NOMO-1 treated with dmso at 0.1 percent for 144 hours (cell line): ENCODE results near the gene MED9.
"Not testable (repeated sequence)": the region's sequence is repeated elsewhere in the genome, so short reads cannot be mapped to it uniquely, and the experiment has no call there.

Experiments
- DNase-seq: peaks from one replicate; lab custom pipeline; 2025; ENCODE audit not compliant: unreplicated experiment; lab: John Stamatoyannopoulos, UW

Gene MED9

DNA sequence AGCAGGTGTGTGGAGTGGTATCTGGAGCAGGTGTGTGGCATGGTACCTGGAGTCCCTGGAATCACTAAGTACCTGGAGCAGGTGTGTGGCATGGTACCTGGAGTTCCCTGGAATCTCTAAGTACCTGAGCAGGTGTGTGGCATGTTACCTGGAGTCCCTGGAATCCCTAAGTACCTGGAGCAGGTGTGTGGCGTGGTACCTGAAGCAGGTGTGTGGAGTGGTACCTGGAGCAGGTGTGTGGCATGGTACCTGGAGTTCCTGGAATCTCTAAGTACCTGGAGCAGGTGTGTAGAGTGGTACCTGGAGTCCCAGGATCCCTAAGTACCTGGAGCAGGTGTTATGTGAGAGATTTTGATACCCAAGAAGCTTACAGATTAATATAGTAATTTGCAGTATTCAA, 22.1 kb upstream of the MED9 start:
- DNase-seq = not testable (repeated sequence)

DNA sequence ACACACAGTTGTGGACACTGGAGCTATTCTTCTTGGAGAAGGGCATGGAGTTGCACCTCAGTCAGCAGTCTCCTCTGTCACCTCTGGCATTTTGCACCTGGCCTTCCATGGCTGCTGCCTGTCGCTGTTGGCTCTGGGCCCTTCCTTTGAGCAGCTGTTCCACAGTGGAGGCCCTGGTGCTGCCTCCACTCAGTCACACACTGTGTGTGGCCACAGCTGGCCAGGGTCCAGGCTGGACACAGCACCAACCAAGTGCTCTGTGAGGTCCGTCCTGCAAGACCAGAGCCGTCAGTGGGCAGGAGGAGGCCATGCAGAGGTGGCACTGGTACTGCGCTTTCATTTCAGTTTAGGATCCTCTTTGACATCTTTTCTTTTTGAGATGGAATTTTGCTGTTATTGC, 21.6 kb upstream of the MED9 start:
- DNase-seq = no peak

DNA sequence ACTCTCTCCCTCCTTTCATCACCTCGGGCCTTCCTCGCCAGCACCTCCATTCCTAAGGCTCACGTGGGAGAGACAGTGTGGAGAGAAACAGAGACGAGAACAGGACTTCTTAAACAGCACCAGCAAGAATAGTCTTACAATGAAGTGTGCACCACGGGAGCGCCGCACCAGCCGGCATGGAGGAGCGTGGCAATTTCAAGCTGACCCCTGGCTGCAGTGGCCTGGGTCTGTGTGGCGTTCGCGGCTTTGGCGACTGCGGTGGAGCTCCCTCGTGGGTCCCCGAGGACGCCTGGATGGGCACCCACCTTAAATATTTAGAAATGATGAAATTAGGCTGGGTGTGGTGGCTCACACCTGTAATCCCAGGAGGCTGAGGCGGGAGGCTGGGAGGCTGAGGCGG, 20.5 kb upstream of the MED9 start:
- no peak for DNase-seq

DNA sequence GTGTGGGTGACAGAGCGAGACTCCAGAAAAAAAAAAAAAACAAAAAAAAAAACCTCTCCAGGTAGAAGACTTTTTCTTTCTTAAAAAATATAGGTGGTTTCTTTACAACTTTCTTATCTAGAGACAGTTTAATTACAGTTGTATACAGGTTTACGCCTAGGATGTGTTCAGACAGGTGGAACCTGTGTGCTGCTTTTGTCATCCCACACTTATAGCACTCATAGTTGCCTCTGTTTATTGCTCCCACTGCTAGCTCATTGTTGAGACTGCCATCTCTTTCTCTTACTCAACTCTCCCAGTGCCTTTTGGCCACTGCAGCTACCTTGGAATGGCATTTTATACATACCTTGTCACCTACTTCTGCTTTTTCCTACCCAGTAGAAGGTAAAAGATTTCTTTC, 19.1 kb upstream of the MED9 start:
- no peak for DNase-seq

DNA sequence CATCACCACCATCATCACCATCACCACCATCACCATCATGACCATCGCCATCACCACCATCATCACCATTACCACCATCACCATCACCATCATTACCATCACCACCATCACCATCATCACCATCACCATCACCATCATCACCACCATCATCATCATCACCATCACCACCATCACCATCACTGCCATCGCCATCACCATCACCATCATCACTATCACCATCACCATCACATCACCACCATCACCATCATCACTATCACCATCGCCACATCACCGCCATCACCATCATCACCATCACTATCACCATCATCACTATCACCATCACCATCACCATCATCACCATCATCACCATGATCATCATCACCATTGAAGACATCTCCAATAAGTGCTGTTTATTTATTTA, 16.8 kb upstream of the MED9 start:
- DNase-seq = no peak

DNA sequence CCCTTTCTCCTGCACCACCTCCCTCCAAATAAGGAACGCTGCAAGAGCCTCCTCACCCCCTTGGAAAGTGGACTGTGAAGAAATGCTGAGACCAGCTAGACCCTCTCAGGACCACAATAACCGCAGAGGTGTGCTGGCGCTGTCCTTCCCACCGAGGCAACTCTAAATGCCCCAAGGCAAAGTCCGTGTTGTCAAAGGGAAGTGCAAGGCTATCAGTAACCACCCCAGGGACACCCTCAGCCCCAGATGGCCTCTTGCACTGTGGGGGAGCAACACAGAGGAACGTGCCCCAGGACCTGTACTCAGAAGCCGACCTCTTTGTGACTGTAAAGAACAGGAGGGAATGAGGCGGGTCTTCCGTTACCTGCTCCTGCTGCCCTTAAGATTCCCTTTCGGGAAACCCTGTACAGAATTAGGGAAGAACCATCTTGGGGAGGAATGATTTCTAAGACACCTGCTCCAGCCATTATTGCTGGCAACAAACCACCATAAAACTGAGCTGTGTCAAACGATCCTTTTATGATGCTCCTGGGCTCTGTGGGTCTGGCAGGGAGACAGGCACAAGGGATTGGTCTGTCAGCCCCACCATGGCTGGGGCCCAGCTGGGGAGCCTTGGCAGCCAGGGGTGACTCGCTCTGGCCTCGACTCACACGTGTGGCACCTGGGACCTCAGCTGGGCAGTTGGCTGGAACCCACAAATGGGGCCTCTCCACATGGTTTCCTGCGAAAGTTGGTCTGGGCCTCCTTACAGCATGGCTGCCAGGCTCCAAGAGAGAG, 14.6 kb upstream of the MED9 start:
- DNase-seq = no peak

DNA sequence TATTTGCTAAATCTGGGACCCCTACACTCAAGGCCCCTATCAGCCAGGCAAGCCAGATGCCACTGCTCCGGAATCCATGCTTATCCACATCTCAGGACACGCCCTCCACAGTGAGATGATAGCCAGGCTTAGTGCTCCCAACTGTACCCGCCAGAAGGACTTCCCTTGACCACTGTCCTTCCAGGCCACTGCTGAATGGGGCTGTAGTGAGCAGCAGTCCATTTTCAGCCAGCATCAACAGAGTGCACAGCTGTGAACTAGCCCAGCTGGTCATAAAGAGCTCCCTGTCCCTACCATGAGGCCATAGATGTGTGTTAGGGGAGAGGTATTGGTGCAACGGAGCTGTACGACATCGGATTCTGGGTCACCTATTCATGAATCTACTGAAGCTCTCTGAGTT, 13.0 kb upstream of the MED9 start:
- no peak for DNase-seq

DNA sequence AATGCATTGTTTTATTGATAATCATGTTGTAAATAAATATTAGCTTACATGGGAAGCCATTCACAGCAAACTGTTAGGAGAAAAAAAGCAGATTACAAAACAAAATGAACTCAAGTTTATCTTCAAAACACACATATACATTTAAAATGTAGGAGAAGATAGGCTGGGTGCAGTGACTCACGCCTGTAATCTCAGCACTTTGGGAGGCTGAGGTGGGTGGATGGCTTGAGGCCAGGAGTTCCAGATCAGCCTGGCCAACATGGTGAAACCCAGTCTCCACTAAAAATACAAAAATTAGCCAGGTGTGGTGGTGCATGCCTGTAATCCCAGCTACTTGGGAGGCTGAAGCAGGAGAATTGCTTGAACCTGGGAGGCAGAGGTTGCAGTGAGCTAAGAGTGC, 10.9 kb upstream of the MED9 start:
- not testable (repeated sequence) for DNase-seq

DNA sequence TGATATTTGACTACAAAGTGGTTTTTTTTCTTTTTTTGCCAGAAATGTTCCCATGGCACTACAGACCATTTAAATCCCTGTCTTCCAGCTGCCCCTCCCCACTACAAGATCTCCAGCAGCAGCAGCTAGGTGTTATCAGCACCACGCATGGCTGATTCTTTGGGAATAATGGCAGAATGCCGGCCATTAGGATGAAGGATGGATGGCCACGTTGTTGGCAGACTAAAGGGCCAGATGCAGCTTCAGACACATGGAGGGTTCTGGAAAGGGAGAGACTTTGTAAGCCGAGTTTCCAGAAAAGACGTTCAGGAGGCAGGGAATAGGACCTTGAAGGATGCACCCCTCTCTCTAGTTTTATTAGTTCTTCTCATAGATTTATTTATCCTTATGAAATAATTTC, 10.3 kb upstream of the MED9 start:
- no peak for DNase-seq

DNA sequence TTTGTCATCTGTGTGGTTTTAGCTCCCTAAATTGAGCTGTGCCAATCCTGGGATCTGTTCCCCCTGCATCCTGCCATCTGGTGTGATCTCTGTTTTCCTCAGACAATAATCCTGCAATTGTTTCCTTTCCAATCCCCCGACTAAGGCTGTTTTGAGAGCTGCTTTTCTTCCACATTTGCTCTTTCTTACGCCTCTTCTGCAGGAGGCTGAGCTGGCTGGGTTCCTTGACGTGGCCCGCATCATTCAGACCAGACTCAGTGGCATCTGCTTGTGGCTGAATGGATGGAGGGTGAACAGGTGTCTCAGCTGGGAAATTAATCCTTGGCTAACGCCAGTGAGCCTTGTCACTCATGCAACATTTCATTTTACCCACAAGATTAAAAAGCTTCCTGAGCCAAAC, 9.8 kb upstream of the MED9 start:
- DNase-seq = no peak

DNA sequence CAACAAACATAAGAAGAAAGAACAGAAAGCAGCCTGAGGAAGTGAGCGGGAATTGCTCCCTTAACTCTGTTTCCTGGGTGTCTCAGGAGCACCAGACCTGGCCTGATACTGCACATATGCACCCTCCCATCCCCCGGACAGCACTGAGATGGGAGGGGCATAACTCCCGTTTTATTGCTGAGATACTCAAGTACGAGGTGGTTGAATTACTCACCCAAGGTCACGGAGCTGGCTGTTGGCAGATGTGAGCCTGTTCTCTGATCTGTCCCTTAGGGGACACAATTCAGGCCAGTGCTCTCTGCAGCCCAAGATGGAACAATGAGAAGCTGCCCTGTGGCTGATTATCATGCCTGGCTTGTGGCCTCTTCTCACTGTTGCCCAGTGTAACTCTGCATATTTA, 9.1 kb upstream of the MED9 start:
- DNase-seq = no peak

DNA sequence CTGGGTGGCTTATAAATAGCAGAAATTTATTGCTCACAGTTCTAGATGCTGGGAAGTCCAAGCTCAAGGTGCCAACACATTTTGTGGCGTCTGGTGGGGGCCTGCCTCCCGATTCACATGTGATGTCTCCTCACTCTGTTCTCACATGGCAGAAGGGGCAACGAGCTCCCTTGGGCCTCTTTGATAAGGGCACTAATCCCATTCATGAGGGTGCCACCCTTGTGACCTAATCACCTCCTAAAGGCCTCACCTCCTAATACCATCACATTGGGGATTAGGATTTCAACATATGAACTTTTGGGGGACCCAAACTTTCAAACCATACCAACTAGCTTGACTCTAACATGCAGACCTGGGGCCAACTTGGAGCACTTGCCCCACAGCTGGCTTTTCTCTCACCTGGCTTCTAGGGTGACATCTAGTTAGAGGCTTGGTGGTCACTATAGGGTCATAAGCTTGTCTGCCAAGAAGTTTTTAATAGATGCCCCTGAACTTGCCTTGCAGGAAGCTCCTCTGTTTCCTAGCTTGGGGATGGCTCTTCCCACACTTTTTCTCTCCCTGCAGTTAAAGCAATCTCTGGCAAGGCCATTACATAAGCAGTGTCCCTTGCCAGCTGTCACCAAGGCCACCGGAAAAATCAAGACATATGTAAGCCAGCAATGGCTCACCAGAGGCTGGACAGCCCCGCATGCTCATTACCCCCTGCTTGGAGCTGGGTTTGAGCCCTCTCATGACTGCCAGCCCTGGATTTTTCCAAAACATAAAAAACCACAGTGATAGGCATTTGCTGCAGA, 8.4 kb upstream of the MED9 start:
- DNase-seq = no peak

DNA sequence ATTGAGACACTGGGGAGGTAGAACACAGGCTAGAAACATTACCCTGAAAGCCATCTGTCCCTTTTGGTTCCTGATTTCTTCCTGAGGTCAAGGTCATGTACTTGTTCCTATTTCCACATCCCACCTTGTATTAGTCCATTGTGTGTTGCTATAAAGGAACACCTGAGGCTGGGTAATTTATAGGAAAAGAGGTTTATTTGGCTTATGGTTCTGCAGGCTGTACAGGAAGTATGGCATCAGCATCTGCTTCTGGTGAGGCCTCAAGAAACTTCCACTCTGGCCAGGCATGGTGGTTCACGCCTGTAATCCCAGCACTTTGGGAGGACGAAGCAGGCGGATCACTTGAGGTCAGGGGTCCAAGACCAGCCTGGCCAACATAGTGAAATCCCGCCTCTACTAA, 7.4 kb upstream of the MED9 start:
- DNase-seq = no peak

DNA sequence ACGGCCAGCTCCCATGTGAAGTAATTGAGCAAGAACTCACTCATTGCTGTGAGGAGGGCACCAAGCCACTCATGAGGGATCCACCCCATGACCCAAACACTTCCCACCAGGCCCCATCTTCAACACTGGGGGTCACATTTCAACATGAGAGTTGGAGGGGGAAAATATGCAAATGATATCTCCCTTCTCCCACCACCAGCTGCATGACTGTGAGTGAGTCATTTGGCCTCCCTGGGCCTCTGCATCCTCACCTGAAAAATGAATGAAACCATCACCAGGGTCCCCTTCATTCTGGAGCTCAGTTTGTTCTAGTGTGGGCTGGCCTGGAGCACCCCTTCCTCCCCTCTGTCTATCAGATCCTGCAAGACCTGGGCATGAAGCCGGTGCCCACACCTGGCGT, 6.8 kb upstream of the MED9 start:
- DNase-seq = no peak

DNA sequence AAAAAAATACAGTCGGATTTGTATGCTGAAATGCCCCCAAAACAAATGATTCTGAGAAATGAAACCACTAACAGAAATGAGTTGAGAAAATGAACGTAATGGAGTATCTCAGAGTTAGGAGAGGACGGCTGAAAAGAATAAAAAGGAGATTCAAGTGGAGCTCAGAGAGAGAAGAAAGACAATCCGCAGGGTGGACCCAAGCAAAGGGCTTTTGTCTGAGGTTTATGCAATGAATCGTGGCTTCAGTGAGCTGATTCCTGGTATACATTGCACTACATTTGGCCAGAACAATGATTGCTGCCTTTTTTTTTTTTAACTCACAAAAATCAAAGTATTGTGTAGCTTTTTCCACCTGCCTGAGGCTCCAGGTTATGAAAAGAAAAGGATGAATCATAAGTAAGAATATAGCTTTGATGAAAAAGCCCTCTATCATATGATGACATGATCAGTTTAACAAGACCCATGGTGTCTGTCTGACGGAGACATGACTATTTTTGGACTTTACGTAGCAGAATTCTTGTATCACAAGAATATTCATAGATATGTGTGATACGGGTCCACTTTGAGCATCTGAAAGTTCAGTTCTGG, 4.4 kb upstream of the MED9 start:
- DNase-seq = no peak

DNA sequence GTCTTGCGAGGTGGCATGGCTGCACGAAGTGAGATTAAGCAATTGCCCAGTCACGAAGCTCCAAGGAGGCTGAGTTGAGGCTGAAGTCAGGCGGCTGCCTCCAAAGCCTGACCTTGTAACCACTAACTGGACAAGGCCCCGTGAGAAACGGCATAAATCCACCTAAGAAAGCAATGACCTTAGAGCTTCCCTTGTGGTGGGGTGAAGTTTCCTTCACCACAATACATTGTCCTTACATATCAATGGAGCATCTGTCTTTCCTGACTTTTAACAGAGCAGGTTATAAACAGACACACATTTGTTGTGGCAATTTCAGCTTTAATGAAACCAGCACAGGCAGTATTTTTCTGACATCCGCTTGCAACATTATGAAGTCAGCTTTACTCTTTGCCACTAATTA, 2.5 kb upstream of the MED9 start:
- DNase-seq = peak; percentile 81

DNA sequence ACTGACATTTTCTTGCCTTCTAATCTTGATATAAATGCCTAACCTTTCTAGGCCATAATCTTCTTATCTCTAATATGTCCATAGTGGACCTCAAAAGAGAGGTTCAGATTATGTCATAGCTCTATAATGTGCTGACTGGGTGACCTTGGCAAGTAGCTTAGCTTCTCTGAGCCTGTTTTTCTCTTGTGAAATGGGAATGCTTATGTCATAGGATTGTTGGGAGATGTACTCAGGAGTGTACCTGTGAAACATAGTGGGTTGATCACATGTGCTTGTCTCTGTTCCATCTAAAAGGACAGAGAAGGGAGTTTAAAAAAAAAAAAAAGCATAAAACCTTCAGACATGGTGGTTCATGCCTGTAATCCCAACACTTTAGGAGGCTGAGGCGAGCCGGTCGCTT, 2.4 kb downstream of the MED9 start:
- no peak for DNase-seq

DNA sequence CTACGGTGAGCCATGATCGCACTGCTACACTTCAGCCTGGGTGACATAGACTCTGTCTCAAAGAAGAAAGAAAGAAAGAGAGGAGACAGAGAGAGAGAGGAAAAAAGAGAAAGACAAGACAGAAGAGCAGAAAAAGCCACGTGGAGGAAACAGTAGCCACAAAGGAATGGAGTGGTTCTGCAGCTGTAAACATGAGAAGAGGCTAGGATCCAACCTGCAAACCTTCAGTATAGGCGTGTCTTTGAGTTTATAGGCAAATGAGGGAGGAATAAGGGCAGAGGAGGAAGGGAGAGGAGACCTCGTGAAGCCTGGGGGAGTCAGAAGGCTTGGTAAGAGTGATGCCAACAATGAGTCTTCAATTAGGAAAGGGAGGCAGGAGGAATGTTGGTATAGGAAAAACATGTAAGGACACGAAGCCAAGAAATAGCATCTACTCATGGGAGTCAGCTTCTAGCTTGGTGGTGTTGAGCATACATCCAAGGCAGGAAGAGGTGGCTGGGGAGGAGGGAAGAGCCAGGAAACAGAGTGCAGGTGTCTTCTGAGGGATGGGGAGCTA, 3.9 kb downstream of the MED9 start:
- no peak for DNase-seq

DNA sequence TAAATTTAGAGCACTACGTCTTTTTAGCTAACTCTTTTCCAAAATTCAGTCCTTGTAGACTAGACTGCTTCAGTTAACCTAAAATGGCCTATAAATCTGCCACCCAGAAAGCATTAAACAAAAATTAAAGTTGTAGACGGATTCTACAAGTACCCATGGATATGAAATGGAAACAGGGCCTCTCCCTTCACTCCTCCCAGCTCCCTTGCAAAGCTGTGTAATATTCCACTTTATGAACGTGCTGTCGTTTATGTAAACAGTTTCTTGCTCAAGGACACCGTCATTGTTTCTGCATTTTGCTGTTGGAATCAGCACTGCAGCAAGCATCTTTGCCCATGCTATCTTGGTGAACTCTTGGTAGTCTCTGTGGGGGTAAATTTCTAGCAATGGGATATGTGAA, 5.1 kb downstream of the MED9 start:
- DNase-seq = no peak

DNA sequence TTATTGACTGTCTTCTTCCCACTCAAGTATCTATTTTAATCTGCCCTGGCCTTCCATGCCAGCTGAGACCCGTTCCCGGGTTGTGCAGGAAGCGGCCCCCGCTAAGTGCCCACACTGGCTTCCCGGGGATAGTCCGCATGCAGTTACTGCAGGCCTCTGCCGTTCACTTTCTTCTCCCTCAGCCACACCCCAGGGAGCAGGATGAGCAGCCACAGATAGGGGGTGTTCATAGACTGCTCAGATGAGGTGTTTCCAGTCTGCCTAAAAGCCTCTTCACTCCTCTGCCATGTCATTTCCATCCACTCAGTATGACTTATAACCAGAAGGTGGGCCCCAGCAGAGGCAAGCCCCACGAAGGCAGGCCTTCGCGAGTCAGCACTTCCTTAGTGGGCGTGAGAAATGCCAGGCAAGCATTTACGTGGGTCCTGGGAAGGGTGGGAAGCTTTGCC, 7.7 kb downstream of the MED9 start:
- DNase-seq = no peak

DNA sequence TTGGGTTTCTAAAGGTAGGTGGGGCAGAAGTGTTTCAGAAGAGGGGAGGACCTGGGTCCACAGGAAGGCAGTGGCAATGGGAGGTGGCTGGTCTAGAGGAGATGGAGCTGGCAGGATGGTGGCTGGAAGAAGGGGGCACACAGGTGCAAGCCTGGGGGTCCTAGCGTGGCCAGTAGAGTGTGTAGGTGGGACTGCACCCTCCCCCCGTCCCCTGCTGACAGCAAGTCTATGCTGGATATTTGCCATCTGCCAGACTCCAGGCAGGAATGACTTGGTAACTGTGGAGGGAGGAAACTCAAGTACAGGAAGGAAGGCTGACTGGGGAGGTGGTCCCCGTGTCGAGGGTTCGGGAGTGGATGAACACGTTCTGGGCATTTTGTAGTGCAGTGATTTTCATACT, 8.6 kb downstream of the MED9 start:
- no peak for DNase-seq

DNA sequence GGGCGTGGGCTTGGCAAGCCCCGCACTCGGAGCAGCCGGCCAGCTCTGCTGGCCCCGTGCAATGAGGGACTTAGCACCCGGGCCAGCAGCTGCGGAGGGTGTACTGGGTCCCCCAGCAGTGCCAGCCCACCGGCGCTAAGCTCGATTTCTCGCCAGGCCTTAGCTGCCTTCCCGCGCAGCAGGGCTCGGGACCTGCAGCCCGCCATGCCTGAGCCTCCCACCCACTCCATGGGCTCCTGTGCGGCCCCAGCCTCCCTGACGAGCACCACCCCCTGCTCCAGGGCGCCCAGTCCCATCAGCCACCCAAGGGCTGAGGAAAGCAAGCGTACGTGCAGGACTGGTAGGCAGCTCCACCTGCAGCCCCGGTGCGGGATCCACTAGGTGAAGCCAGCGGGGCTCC, 9.6 kb downstream of the MED9 start:
- DNase-seq = not testable (repeated sequence)
